GDM1 (cell line): Measurements from ENCODE around the gene ARMH4.

Experiments
- DNase-seq: peaks from one replicate; lab custom pipeline; 2025; lab: John Stamatoyannopoulos, UW

The ARMH4 gene

GRCh38 chr14:57963071-57963470 lies 188.9 kb downstream of the ARMH4 start:
- DNase-seq, result no peak

GRCh38 chr14:57962325-57963035 lies 189.5 kb downstream of the ARMH4 start:
- DNase-seq, result no peak

GRCh38 chr14:57961786-57962060 lies 190.3 kb downstream of the ARMH4 start:
- DNase-seq, result no peak

GRCh38 chr14:57960946-57961785 lies 190.8 kb downstream of the ARMH4 start:
- DNase-seq, result no peak

- no peak for DNase-seq
Measured at GRCh38 chr14:57957441-57957840, 194.6 kb downstream of the ARMH4 start.
